GM12878 (cell line): ENCODE data around the gene PITPNC1. TPM values are rescaled to one million over a fixed set of nuclear protein-coding genes. Genes with fewer than 3 reads are reported as not detected.
A peak's percentile ranks its signal among the peaks of the same experiment; 100 is the strongest.

Experiments used
- ATAC-seq: fragments of 200-7000 bp; cut with Tn5 transposase; 3 replicates; pipeline ENCODE4 v1.9.1; 2020; ENCODE audit warnings: mild to moderate bottlenecking, moderate library complexity
- BruUV-seq: library from RNA; stranded (reverse); fragments of 400-500 nt; replicated peaks from 2 replicates; lab custom pipeline; 2021; lab: Mats Ljungman, UMichigan
- CTCF ChIA-PET: fragments of 300-600 bp; sonication (Branson Sonifier 250); formaldehyde crosslinking; extraction: SDS; loops from one replicate; lab custom pipeline; 2021; ENCODE audit warnings: inconsistent platforms; lab: Yijun Ruan, JAX
- POLR2A ChIA-PET: fragments of 350-600 bp; formaldehyde crosslinking; extraction: SDS; loops from one replicate; lab custom pipeline; 2021; ENCODE audit warnings: inconsistent platforms; lab: Charles Lee
- RAD21 ChIA-PET: fragments of 300-600 bp; sonication (Branson Sonifier 250); formaldehyde crosslinking; loops from one replicate; lab custom pipeline; 2023; ENCODE audit warnings: antibody characterized with exemption; ENCODE audit not compliant: unreplicated experiment; lab: Charles Lee
- SMC1A ChIA-PET: fragments of 300-600 bp; sonication (Branson Sonifier 250); formaldehyde crosslinking; loops from one replicate; lab custom pipeline; 2023; ENCODE audit not compliant: unreplicated experiment, uncharacterized antibody; lab: Charles Lee
- DNase-seq: peaks from one replicate; pipeline ENCODE4 v3.0.0-alpha.2; 2011; ENCODE audit warnings: low read depth, low spot score
- FAIRE-seq: peaks from 3 replicates; lab custom pipeline; 2011; peaks lifted over from hg19 to GRCh38; lab: Jason Lieb, UNC
- H2AFZ ChIP-seq: 2 replicates; pipeline ENCODE4 v1.6.0; 2011; ENCODE audit warnings: low read depth, low read length, control low read depth; ENCODE audit not compliant: control insufficient read depth
- H3K27ac ChIP-seq: 2 replicates; pipeline ENCODE4 v1.5.1; 2011; ENCODE audit warnings: control low read depth; ENCODE audit not compliant: control insufficient read depth, insufficient read depth
- H3K27me3 ChIP-seq, 2 experiments: replicated peaks in 1 of 2; 2 replicates each; pipeline versions ENCODE4 v1.6.0 to v1.6.1; 2011; ENCODE audit warnings: low read length in 1 of 2; ENCODE audit not compliant: control insufficient read depth in 2 of 2, insufficient read depth in 2 of 2
- H3K36me3 ChIP-seq, 2 experiments: 2 replicates each; pipeline ENCODE4 v1.5.1; 2011; ENCODE audit warnings: low read length in 1 of 2; ENCODE audit not compliant: control insufficient read depth in 2 of 2, insufficient read depth in 2 of 2
- H3K4me1 ChIP-seq: 2 replicates; pipeline ENCODE4 v1.6.1; 2011; ENCODE audit warnings: mild to moderate bottlenecking, low read length, moderate library complexity, mixed read lengths; ENCODE audit not compliant: control insufficient read depth, insufficient read depth
- H3K4me2 ChIP-seq: 2 replicates; pipeline ENCODE4 v1.6.0; 2011; ENCODE audit warnings: control low read depth; ENCODE audit not compliant: control insufficient read depth, insufficient read depth
- H3K4me3 ChIP-seq: fragments of 200-600 bp; sonication (generic); 2 replicates; pipeline ENCODE4 v1.5.1; 2016
- H3K79me2 ChIP-seq: 2 replicates; pipeline ENCODE4 v1.6.0; 2011; ENCODE audit warnings: low read length; ENCODE audit not compliant: control insufficient read depth, insufficient read depth
- H3K9ac ChIP-seq: 2 replicates; pipeline ENCODE4 v1.8.0; 2011; ENCODE audit warnings: low read length, control low read depth, mixed read lengths; ENCODE audit not compliant: control insufficient read depth, insufficient read depth
- H3K9me3 ChIP-seq: replicated peaks from 3 replicates; pipeline ENCODE4 v1.5.1; 2011; ENCODE audit warnings: mild to moderate bottlenecking, low read length; ENCODE audit not compliant: control insufficient read depth, insufficient read depth
- H4K20me1 ChIP-seq: 2 replicates; pipeline ENCODE4 v1.6.0; 2011; ENCODE audit not compliant: control insufficient read depth, insufficient read depth
- CTCF ChIP-seq, 3 experiments: IDR thresholded peaks in 2 of 3; conservative IDR thresholded peaks in 1 of 3; 2 replicates each; pipeline ENCODE4 v1.5.1; 2011; ENCODE audit warnings: low read depth in 3 of 3, low read length in 3 of 3, mild to moderate bottlenecking in 3 of 3, control low read depth in 2 of 3, moderate library complexity in 2 of 3, inconsistent platforms in 1 of 3, mixed read lengths in 1 of 3; ENCODE audit not compliant: control insufficient read depth in 2 of 3, insufficient read depth in 1 of 3; ENCODE audit errors: extremely low read depth in 1 of 3
- ESRRA ChIP-seq: IDR thresholded peaks from 2 replicates; pipeline ENCODE4 v1.6.1; 2012; ENCODE audit warnings: mild to moderate bottlenecking, low read length, improper control_type of control experiment
- HCFC1 ChIP-seq: fragments of 150-350 bp; IDR thresholded peaks from 2 replicates; pipeline ENCODE4 v1.6.1; 2014; ENCODE audit warnings: low read length
- NR2C1 ChIP-seq: fragments of 450-650 bp; IDR thresholded peaks from 2 replicates; pipeline ENCODE4 v1.6.1; 2017; ENCODE audit warnings: antibody characterized with exemption, mild to moderate bottlenecking, moderate library complexity
- NRF1 ChIP-seq: conservative IDR thresholded peaks from 2 replicates; pipeline ENCODE4 v1.6.1; 2011; ENCODE audit warnings: mild to moderate bottlenecking, low read depth, low read length, improper control_type of control experiment
- PML ChIP-seq: IDR thresholded peaks from 2 replicates; pipeline ENCODE4 v1.6.1; 2012; ENCODE audit warnings: low read length, inconsistent platforms
- RAD21 ChIP-seq: IDR thresholded peaks from 2 replicates; pipeline ENCODE4 v1.6.1; 2011; ENCODE audit warnings: mild to moderate bottlenecking, low read depth, low read length, moderate library complexity; ENCODE audit not compliant: insufficient read depth
- SIN3A ChIP-seq: IDR thresholded peaks from 2 replicates; pipeline ENCODE4 v1.6.1; 2012; ENCODE audit warnings: low read depth, low read length, improper control_type of control experiment
- SMARCA5 ChIP-seq: fragments of 450-650 bp; IDR thresholded peaks from 2 replicates; pipeline ENCODE4 v1.6.1; 2017; ENCODE audit warnings: mild to moderate bottlenecking
- SMC3 ChIP-seq: IDR thresholded peaks from 2 replicates; pipeline ENCODE4 v1.6.1; 2011; ENCODE audit warnings: low read length, improper control_type of control experiment, borderline replicate concordance
- SRF ChIP-seq, 2 experiments: IDR thresholded peaks; 2 replicates each; pipeline ENCODE4 v1.6.1; 2011; ENCODE audit warnings: low read depth in 2 of 2, low read length in 2 of 2, mild to moderate bottlenecking in 1 of 2, moderate library complexity in 1 of 2
- TCF7 ChIP-seq: IDR thresholded peaks from 2 replicates; pipeline ENCODE4 v1.6.1; 2014; ENCODE audit warnings: antibody characterized with exemption, borderline replicate concordance
- YY1 ChIP-seq: IDR thresholded peaks from 2 replicates; pipeline ENCODE4 v1.6.1; 2011; ENCODE audit warnings: low read depth, mild to moderate bottlenecking, low read length
- ZSCAN29 ChIP-seq: fragments of 450-650 bp; IDR thresholded peaks from 2 replicates; pipeline ENCODE4 v1.6.1; 2017; ENCODE audit warnings: mild to moderate bottlenecking, moderate library complexity
- WGBS: methylation state at CpG from one replicate; pipeline ENCODE4 v1.1.6; 2016; ENCODE audit warnings: low lambda C conversion rate; ENCODE audit not compliant: insufficient replicate concordance, insufficient coverage; ENCODE audit errors: missing lambda C conversion rate; 5-methylcytosine and 5-hydroxymethylcytosine counted together
- in situ Hi-C: fragments of 300-500 bp; cut with MboI; formaldehyde crosslinking; loops from 9 replicates; pipeline ENCODE4 v1.14.3; 2018; ENCODE audit warnings: mixed read lengths
- intact Hi-C: fragments of 100-400 bp; cut with micrococcal nuclease; formaldehyde crosslinking; loops from one replicate; pipeline ENCODE4 v1.14.2; 2022; ENCODE audit not compliant: unreplicated experiment
- polyA plus RNA-seq, 11 experiments: library from polyadenylated mRNA; depleted of rRNA in 4 of 11; unstranded in 6 of 11; stranded (reverse) in 5 of 11; fragments of >200 nt; fragmentation: Nextera tagmentation in 4 of 11; fragmentation: Illumina TruSeq in 1 of 11; extraction: Ambion mirVana in 4 of 11; extraction: Trizol in 1 of 11; gene quantifications; 1 replicate in 1 of 11; 2 replicates in 10 of 11; pipeline versions ENCODE4 v1.2.1 to v1.2.3, GENCODE V29; 2011 to 2016; ENCODE audit warnings: inconsistent platforms in 2 of 11, missing spikeins in 2 of 11, low read depth in 1 of 11
- total RNA-seq, 4 experiments: library from RNA; depleted of rRNA in 3 of 4; stranded (reverse); fragments of >200 nt in 3 of 4; fragmentation: Illumina TruSeq in 1 of 4; extraction: Trizol in 1 of 4; gene quantifications; 2 replicates each; pipeline versions ENCODE4 v1.2.1 to v1.2.3, GENCODE V29; 2013 to 2021
- TF ChIP-seq, protein P1 (sequence below): fragments of 450-650 bp; IDR thresholded peaks from 2 replicates; pipeline ENCODE4 v1.6.1; 2016; ENCODE audit warnings: mild to moderate bottlenecking

Gene PITPNC1
- total and polyA plus RNA-seq, 10 of the 15 experiments (the other 5 are each of a cell fraction or from before 2014, with no cell fraction given) = 12.2 to 62.4 (median 47.3) TPM

DNA sequence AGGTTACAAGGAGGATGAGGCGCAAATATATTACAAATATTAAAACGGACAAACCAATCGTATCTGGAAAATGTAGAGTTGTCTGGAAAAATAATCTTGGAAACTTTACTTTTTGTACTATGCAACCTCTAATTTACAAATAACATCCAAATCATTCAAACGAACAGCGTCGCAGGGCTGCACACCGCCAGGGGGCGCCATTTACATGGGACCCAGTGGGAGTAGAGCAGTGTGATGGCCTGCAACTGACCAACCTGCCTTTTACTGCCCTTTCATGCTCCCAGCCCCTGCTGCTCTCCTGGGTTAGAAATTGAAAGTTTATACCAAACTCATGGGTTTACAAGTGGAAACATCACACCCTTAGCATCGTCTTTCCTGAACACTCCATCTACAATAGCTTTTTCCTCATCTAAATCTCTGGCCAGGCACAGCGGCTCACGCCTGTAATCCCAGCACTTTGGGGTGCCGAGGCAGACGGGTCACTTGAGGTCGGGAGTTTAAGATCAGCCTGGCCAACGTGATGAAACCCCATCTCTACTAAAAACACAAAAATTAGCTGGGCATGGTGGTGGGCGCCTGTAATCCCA, 10.0 kb downstream of the PITPNC1 start:
- intact Hi-C loops (no loop called here), in situ Hi-C loops (loop anchor here (10.0 kb wide), 1 partner anchor 78 kb away; no protein-coding TSS in a partner anchor)
- FAIRE-seq = no peak
- H3K4me3 ChIP-seq = no peak overlapping the region
- H3K4me2 ChIP-seq = peak overlapping the region; percentile 7; the same call in 1 of the 2 replicates
- no TSS peak for BruUV-seq
- peaks cover 2 to 5% of the 10 kb centered on the region in 2 experiments; a peak in 3 of 4 replicates for H3K36me3 ChIP-seq
- no peaks in the 10 kb centered on the region; the same call in 2 of the 3 replicates for H3K9me3 ChIP-seq
- H3K27me3 ChIP-seq = no peaks in the 10 kb centered on the region
- 52% methylated on average over 16 of the region's 16 CpGs for WGBS
- no peak overlapping the region for H3K9ac ChIP-seq
- H3K4me1 ChIP-seq = peaks cover 27% of the 10 kb centered on the region
- no peak overlapping the region for H2AFZ ChIP-seq
- SMC1A ChIA-PET = interaction anchor here (1.0 to 5.5 kb wide), 6 partner anchors 8 to 216 kb away, joined by 3 to 48 read pairs (median 5); no protein-coding TSS in a partner anchor
- peak; percentile 37 for ATAC-seq
- no peak for DNase-seq
- RAD21 ChIA-PET = interaction anchor here (0.6 to 6.4 kb wide), 3 partner anchors 85 to 216 kb away, joined by 3 to 44 read pairs (median 3); no protein-coding TSS in a partner anchor
- H4K20me1 ChIP-seq = no peaks in the 10 kb centered on the region
- CTCF ChIA-PET = interaction anchor here (0.7 to 19.8 kb wide), 16 partner anchors 8 to 393 kb away, joined by 3 to 291 read pairs (median 4); partner anchors contain the start of gene PITPNC1
- no peak overlapping the region for H3K27ac ChIP-seq
- POLR2A ChIA-PET = no interaction called here
- H3K79me2 ChIP-seq = peaks cover 72% of the 10 kb centered on the region
- TF ChIP-seq NR2C1 = no peak
- no peak for TF ChIP-seq HCFC1
- TF ChIP-seq SMC3 = peak; percentile 68
- no peak for TF ChIP-seq PML
- no peak for TF ChIP-seq ESRRA
- peak; percentile 72; the same call in 1 of the 2 replicates for TF ChIP-seq SMARCA5
- 0 out of 4 replicates have a peak, but pooled peaks of 1 of the 2 experiments have one; percentile 1 for TF ChIP-seq SRF (IDR thresholded peaks at IDR 0.05; ENCODE audit: low read depth in 2 of 2, low read length in 2 of 2)
- no peak for TF ChIP-seq ZSCAN29
- TF ChIP-seq CTCF (IDR thresholded peaks at IDR 0.05 in 2 of 3, conservative IDR thresholded peaks at IDR 0.05 in 1 of 3; ENCODE audit: control insufficient read depth in 2 of 3, extremely low read depth in 1 of 3, insufficient read depth in 1 of 3, low read depth in 3 of 3, low read length in 3 of 3) = peak; percentile 63 to 76 (median 73)
- 0 out of 2 replicates have a peak, but pooled peaks have one; percentile 55 for TF ChIP-seq YY1
- TF ChIP-seq NRF1 = no peak
- no peak for TF ChIP-seq SIN3A
- TF ChIP-seq, protein P1, sequence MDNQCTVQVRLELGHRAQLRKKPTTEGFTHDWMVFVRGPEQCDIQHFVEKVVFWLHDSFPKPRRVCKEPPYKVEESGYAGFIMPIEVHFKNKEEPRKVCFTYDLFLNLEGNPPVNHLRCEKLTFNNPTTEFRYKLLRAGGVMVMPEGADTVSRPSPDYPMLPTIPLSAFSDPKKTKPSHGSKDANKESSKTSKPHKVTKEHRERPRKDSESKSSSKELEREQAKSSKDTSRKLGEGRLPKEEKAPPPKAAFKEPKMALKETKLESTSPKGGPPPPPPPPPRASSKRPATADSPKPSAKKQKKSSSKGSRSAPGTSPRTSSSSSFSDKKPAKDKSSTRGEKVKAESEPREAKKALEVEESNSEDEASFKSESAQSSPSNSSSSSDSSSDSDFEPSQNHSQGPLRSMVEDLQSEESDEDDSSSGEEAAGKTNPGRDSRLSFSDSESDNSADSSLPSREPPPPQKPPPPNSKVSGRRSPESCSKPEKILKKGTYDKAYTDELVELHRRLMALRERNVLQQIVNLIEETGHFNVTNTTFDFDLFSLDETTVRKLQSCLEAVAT = 0 out of 2 replicates have a peak, but pooled peaks have one; percentile 31
- TF ChIP-seq RAD21 = peak; percentile 69
- no peak for TF ChIP-seq TCF7
